GM03348 (cell line): ENCODE data around the gene SLC38A10.
A peak's percentile ranks its signal among the peaks of the same experiment; 100 is the strongest.
"Not testable (repeated sequence)": the region's sequence is repeated elsewhere in the genome, so short reads cannot be mapped to it uniquely, and the experiment has no call there.

ENCODE experiments used
- DNase-seq: peaks from one replicate; pipeline ENCODE4 v3.0.0; 2012; ENCODE audit warnings: low spot score

Gene SLC38A10

GRCh38 chr17:81228420-81228819 is 66.7 kb downstream of the SLC38A10 start:
- no peak for DNase-seq

GRCh38 chr17:81227630-81228029 is 67.5 kb downstream of the SLC38A10 start:
- DNase-seq: not testable (repeated sequence)

GRCh38 chr17:81223762-81224130 is 71.4 kb downstream of the SLC38A10 start:
- no peak for DNase-seq

GRCh38 chr17:81222906-81223761 is 72.0 kb downstream of the SLC38A10 start, which contains the start of gene CEP131:
Gene CEP131, minus strand, starts transcription at chr17:81222965. Its CDS starts 2,909 bp downstream, at chr17:81220056.
- DNase-seq: peak; percentile 100

- DNase-seq: no peak
Observed at GRCh38 chr17:81222620-81222905, 72.5 kb downstream of the SLC38A10 start.

GRCh38 chr17:81221842-81222619 is 73.1 kb downstream of the SLC38A10 start:
- peak; percentile 40 for DNase-seq

GRCh38 chr17:81221371-81221841 is 73.7 kb downstream of the SLC38A10 start:
- no peak for DNase-seq

GRCh38 chr17:81219476-81220180 is 75.5 kb downstream of the SLC38A10 start:
- no peak for DNase-seq

- no peak for DNase-seq
Observed at GRCh38 chr17:81218991-81219390, 76.1 kb downstream of the SLC38A10 start.

- DNase-seq: no peak
Observed at GRCh38 chr17:81218459-81218858, 76.6 kb downstream of the SLC38A10 start.

GRCh38 chr17:81217491-81217890 is 77.6 kb downstream of the SLC38A10 start:
- no peak for DNase-seq

- no peak for DNase-seq
Observed at GRCh38 chr17:81213978-81214377, 81.1 kb downstream of the SLC38A10 start.

GRCh38 chr17:81212365-81212764 is 82.7 kb downstream of the SLC38A10 start:
- no peak for DNase-seq

GRCh38 chr17:81210868-81211267 is 84.2 kb downstream of the SLC38A10 start:
- no peak for DNase-seq

- DNase-seq: no peak
Observed at GRCh38 chr17:81210466-81210865, 84.6 kb downstream of the SLC38A10 start.

GRCh38 chr17:81209141-81209540 is 86.0 kb downstream of the SLC38A10 start:
- no peak for DNase-seq

GRCh38 chr17:81208651-81209050 is 86.5 kb downstream of the SLC38A10 start:
- DNase-seq: no peak

GRCh38 chr17:81207610-81208581 is 87.2 kb downstream of the SLC38A10 start:
- DNase-seq: no peak

- no peak for DNase-seq
Observed at GRCh38 chr17:81206657-81207056, 88.5 kb downstream of the SLC38A10 start.

GRCh38 chr17:81206166-81206565 is 88.9 kb downstream of the SLC38A10 start:
- no peak for DNase-seq

GRCh38 chr17:81204578-81204977 is 90.5 kb downstream of the SLC38A10 start:
- no peak for DNase-seq
